GM15510 (cell line): ENCODE measurements around the gene SH3RF1.

ENCODE experiments used
- POLR2A ChIP-seq: IDR thresholded peaks from 3 replicates; pipeline ENCODE4 v1.6.1; 2011; ENCODE audit warnings: borderline replicate concordance; ENCODE audit not compliant: insufficient read length; ENCODE audit errors: extremely low read depth

The SH3RF1 gene

GRCh38 chr4:169229571-169230028, 41.2 kb downstream of the SH3RF1 start:
- TF ChIP-seq POLR2A = no peak

DNA sequence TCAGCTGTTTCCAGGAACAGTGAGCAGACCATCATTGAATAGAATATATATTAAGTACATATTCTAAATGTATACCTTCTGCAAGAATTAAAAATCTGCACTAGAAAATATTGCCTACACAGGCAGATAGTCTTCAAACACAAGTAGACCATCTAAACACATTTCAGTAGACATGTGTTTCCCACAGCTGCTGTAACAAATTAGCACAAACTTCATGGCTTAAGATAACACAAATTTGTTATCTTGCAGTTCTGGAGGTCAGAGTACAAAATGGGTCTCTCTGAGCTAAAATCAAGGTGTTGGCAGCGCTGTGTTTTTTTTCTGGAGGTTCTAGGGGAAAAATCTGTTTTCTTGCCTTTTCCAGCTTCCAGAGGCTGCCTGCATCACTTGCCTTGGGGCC, 42.7 kb downstream of the SH3RF1 start:
- TF ChIP-seq POLR2A = no peak

DNA sequence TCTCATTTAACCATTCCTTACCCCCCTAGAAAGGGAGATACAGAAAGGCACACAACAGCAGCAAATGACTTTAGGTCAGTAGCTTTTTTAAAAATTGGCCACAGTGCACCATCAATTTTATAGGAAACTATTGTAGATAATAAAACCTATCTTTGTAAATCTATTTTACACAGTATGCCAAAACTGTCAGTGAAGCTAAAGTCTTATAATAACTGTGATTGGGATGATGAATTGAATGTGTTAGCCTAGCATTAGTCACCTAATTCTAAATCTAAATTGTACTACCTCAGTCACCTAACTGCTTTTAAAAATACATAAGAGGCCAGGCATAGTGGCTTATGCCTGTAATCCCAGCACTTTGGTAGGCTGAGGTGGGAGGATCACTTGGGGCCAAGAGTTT, 44.2 kb downstream of the SH3RF1 start:
- TF ChIP-seq POLR2A = no peak

DNA sequence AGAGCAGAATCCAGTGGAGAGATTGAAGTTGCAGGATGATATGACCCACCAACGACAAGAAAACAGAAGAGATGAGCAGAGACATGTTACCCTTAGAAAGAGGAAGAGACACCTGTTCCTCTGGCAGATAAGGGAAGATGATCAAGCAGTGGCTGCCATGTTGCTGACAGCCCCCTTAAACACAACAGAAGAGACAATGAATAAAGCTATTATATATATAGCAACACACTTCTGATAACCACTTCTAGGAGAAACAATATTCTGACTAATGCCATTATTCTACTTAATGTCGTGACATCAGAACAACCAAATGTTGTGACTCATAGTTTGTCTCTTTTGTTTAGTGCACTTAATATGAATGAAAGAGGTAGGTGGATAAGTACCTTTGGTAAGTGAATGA, 44.9 kb downstream of the SH3RF1 start:
- TF ChIP-seq POLR2A = no peak

GRCh38 chr4:169225058-169225751, 45.6 kb downstream of the SH3RF1 start:
- no peak for TF ChIP-seq POLR2A

DNA sequence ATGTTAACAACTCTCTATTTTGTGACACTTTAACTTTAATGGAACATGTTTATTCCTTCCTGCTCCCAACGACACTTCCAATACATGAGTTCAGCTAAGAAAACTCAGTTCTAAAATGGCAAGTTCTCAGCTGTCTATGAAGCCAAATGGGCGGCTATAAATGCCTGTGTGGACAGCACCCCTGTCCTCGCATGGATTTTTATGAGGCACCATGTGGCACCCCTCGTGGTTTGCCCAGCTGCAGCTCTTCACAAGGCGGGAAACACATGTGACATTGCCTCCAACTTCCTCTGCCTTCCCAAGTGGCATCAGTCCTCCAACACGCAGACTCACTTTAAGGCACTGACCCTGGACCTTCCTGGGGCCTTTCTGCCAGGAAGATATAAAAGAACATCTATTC, 48.0 kb downstream of the SH3RF1 start:
- TF ChIP-seq POLR2A = no peak

- no peak for TF ChIP-seq POLR2A
Measured at GRCh38 chr4:169221662-169222061, 49.1 kb downstream of the SH3RF1 start.

DNA sequence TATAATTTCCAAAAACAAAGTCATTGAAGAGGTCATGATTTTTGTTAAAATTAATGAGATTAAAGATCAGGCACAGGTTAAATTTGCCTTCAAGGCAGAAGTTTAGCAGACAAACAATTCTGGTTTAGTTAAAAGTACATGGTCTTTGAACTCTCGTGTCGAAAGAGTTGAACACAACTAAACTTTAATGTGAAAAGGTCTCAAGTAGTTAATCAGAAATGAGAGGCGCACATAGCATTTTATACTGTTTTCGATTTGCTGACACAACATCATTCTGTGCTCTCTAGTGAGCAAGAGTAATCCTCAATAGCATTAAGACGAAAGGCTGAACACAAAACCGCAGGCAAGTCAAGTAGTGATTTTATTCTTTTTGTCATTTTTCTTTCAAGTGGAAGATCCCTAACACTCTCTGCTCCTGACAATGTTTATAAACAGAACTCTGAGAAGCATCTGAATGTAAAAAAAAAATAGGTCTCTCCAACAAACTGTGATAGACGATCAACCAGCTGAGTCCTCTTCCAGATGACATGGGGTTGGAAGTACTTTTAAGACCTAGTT, 49.8 kb downstream of the SH3RF1 start:
- TF ChIP-seq POLR2A = no peak

GRCh38 chr4:169220447-169220846, 50.3 kb downstream of the SH3RF1 start:
- TF ChIP-seq POLR2A = no peak

- no peak for TF ChIP-seq POLR2A
Measured at GRCh38 chr4:169219440-169219839, 51.3 kb downstream of the SH3RF1 start.

DNA sequence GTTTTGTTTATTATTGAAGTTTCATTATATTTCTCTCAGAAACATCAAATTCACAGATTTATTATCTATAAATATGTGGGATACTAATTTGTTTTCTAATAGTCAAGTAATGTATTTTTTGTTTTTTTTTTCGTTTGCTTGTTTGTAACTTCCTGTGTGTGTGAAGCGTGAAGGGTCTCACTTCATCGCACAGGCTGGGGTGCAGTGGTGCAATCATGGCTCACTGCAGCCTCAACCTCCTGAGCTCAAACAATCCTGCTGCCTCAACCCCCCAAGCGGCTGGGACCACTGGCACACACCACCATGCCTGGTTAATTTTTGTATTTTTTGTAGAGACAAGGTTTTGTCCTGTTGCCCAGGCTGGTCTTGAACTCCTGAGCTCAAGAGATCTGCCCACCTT, 55.1 kb downstream of the SH3RF1 start:
- no peak for TF ChIP-seq POLR2A

DNA sequence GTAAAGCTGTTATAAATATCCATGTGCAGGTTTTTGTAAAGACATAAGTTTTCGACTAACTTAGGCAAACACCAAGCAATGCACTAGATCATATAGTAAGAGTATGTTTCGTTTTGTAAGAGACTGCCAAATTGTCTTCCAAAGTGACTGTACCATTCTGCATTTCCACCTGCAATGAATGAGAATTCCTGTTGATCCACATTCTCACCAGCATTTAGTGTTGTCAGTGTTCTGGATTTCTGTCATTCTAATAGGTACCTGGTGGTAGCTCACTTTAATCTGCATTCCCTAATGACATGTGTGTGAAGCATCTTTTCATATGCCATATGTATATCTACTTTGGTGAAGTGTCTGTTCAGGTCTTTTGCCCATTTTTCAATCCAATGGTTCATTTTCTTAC, 57.8 kb downstream of the SH3RF1 start:
- TF ChIP-seq POLR2A = no peak

GRCh38 chr4:169210504-169211118, 60.1 kb downstream of the SH3RF1 start:
- no peak for TF ChIP-seq POLR2A

DNA sequence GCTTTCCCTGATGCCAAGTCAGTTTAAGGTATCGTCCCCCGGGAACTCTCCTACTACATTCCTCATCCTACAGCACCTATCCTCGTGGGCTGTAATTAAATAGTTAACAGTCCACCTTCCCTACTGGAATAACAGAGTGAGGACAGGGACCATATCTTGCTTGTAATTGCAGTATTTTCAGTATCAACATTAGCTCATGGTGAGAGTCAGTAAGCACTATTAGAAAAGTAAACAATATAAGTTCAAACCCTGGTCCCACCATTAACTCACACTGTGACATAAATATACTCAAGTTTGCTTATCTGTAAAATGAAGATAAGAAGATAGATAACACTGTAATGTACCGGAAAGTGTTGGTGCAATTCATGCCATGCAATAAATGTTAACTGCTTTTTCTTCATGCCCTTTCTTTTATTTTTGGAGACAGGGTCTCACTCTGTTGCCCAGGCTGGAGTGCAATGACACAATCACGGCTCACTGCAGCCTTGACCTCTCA, 61.3 kb downstream of the SH3RF1 start:
- TF ChIP-seq POLR2A = no peak

- TF ChIP-seq POLR2A = no peak
Measured at GRCh38 chr4:169208516-169208915, 62.2 kb downstream of the SH3RF1 start.

DNA sequence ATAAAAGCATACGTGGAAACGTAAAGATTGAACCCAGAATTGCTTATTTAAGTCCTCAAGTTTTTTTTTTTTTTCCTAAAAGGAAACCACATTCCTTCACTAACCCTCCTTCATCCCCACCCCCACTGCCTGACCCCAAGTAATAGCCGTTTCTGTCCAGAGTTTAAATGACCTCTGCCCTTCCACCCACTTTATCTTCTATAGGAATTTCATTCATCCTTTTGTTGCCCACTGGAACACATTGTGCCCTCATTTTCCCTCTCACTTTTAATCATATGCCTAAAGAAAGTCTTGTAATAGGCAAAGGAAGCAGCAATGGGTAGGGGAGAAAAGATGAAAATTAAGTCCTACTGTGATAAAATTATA, 62.7 kb downstream of the SH3RF1 start:
- TF ChIP-seq POLR2A = no peak
